Measurements from ENCODE around the gene PSMB5.

PSMB5 gene

GRCh38 chr14:23058654-23059504 lies 24.2 kb upstream of the PSMB5 start:
- no peak for DNase-seq (ENCODE audit: low read depth)

- peak; percentile 74 for DNase-seq (ENCODE audit: low read depth)
Measured at GRCh38 chr14:23057757-23058653, 23.3 kb upstream of the PSMB5 start.

GRCh38 chr14:23056956-23057756 lies 22.5 kb upstream of the PSMB5 start, which contains the start of gene CDH24:
CDH24 (minus strand) TSS chr14:23057520; CDS start chr14:23055733, 1,787 bp downstream.
- DNase-seq (ENCODE audit: low read depth), result peak; percentile 34

- no peak for DNase-seq (ENCODE audit: low read depth)
Measured at GRCh38 chr14:23056145-23056955, 21.6 kb upstream of the PSMB5 start.

- DNase-seq (ENCODE audit: low read depth), result no peak
Measured at GRCh38 chr14:23055621-23056144, 21.0 kb upstream of the PSMB5 start.

- no peak for DNase-seq (ENCODE audit: low read depth)
Measured at GRCh38 chr14:23055147-23055550, 20.4 kb upstream of the PSMB5 start.

- no peak for DNase-seq (ENCODE audit: low read depth)
Measured at GRCh38 chr14:23054000-23054811, 19.5 kb upstream of the PSMB5 start.

- no peak for DNase-seq (ENCODE audit: low read depth)
Measured at GRCh38 chr14:23053426-23053825, 18.7 kb upstream of the PSMB5 start.

GRCh38 chr14:23052671-23053070 lies 18.0 kb upstream of the PSMB5 start:
- no peak for DNase-seq (ENCODE audit: low read depth)

- DNase-seq (ENCODE audit: low read depth), result no peak
Measured at GRCh38 chr14:23052182-23052623, 17.5 kb upstream of the PSMB5 start.

GRCh38 chr14:23051141-23052057 lies 16.7 kb upstream of the PSMB5 start:
- DNase-seq (ENCODE audit: low read depth), result no peak

- DNase-seq (ENCODE audit: low read depth), result no peak
Measured at GRCh38 chr14:23049011-23049410, 14.3 kb upstream of the PSMB5 start.

- no peak for DNase-seq (ENCODE audit: low read depth)
Measured at GRCh38 chr14:23047751-23048693, 13.3 kb upstream of the PSMB5 start.

GRCh38 chr14:23047034-23047634 lies 12.4 kb upstream of the PSMB5 start:
- DNase-seq (ENCODE audit: low read depth), result no peak

- DNase-seq (ENCODE audit: low read depth), result no peak
Measured at GRCh38 chr14:23045419-23046357, 11.0 kb upstream of the PSMB5 start.

GRCh38 chr14:23044840-23045239 lies 10.1 kb upstream of the PSMB5 start:
- DNase-seq (ENCODE audit: low read depth), result no peak
